ENCODE measurements around the gene DSCAM.

- TF ChIP-seq POLR2AphosphoS5 (IDR thresholded peaks at IDR 0.05; ENCODE audit: low read depth, low read length) (no peak), TAF1 (IDR thresholded peaks at IDR 0.05; ENCODE audit: borderline replicate concordance, low read depth, low read length) (no peak)
These were observed 280.5 kb downstream of the DSCAM start for GRCh38 chr21:40566486-40566885.
